Measurements from ENCODE around the gene BANP.
A peak's percentile ranks its signal among the peaks of the same experiment; 100 is the strongest.
"Not testable (repeated sequence)": the region's sequence is repeated elsewhere in the genome, so short reads cannot be mapped to it uniquely, and the experiment has no call there.

Gene BANP

GRCh38 chr16:88053479-88053878 lies 102.2 kb downstream of the BANP start:
- H3K9me3 ChIP-seq (ENCODE audit: control insufficient read depth, insufficient read depth, low read depth, low read length); POLR2A ChIA-PET; H3K4me1 ChIP-seq (ENCODE audit: control insufficient read depth, insufficient read depth, low read length); CTCF ChIA-PET; H3K27ac ChIP-seq (ENCODE audit: extremely low read depth, low read depth, low read length); H3K4me3 ChIP-seq (ENCODE audit: low read depth, low read length): not testable (repeated sequence)
- TF ChIP-seq ZNF513 (tag by site-specific recombination; IDR thresholded peaks at IDR 0.05): peak; percentile 64; the same call in 1 of the 2 replicates
- H3K36me3 ChIP-seq (ENCODE audit: control insufficient read depth in 2 of 2, insufficient read depth in 1 of 2, low read length in 2 of 2): peaks cover 7 to 41% of the 10 kb centered on the region in 2 experiments; a peak in 2 of 3 replicates

GRCh38 chr16:88055356-88055755 lies 104.1 kb downstream of the BANP start:
- no peak for TF ChIP-seq ZNF610 (tag by site-specific recombination; IDR thresholded peaks at IDR 0.05; ENCODE audit: borderline replicate concordance)
- no peak for TF ChIP-seq ZNF488 (tag by site-specific recombination; IDR thresholded peaks at IDR 0.05)
- no peak for TF ChIP-seq ZNF560 (tag by site-specific recombination; IDR thresholded peaks at IDR 0.05; ENCODE audit: borderline replicate concordance)
- TF ChIP-seq ZBTB7A (tag by site-specific recombination; IDR thresholded peaks at IDR 0.05; ENCODE audit: low read depth): no peak
- TF ChIP-seq ZNF558 (tag by site-specific recombination; IDR thresholded peaks at IDR 0.05): no peak
- TF ChIP-seq ZBTB20 (tag by site-specific recombination; IDR thresholded peaks at IDR 0.05): no peak
- TF ChIP-seq PRDM6 (tag by site-specific recombination; IDR thresholded peaks at IDR 0.05): no peak
- no peak for TF ChIP-seq ZNF768 (tag by site-specific recombination; IDR thresholded peaks at IDR 0.05)
- no peak for TF ChIP-seq TCF7L2 (IDR thresholded peaks at IDR 0.05; ENCODE audit: borderline replicate concordance, low read depth, low read length)
- no peak for TF ChIP-seq GLI2 (tag by site-specific recombination; IDR thresholded peaks at IDR 0.05; ENCODE audit: borderline replicate concordance, low read depth)
- TF ChIP-seq ZNF785 (tag by site-specific recombination; IDR thresholded peaks at IDR 0.05): no peak
- no peak for TF ChIP-seq ZNF112 (tag by site-specific recombination; IDR thresholded peaks at IDR 0.05)
- TF ChIP-seq BCL11A (tag by site-specific recombination; IDR thresholded peaks at IDR 0.05; ENCODE audit: low read depth): no peak
- ChIA-PET POLR2A (no interaction called here), CTCF (no interaction called here)

GRCh38 chr16:88056212-88056611 lies 105.0 kb downstream of the BANP start:
- no peak overlapping the region for H3K27ac ChIP-seq (ENCODE audit: extremely low read depth, low read depth, low read length)
- POLR2A ChIA-PET: no interaction called here

More at GRCh38 chr16:88055356-88055755, 104.1 kb downstream of the BANP start:
- H3K4me3 ChIP-seq (ENCODE audit: low read depth, low read length): no peak overlapping the region
- no peak overlapping the region for H3K27ac ChIP-seq (ENCODE audit: extremely low read depth, low read depth, low read length)
- H3K36me3 ChIP-seq (ENCODE audit: control insufficient read depth in 2 of 2, insufficient read depth in 1 of 2, low read length in 2 of 2): peaks cover 7 to 36% of the 10 kb centered on the region in 2 experiments; a peak in 2 of 3 replicates
- no peaks in the 10 kb centered on the region for H3K9me3 ChIP-seq (ENCODE audit: control insufficient read depth, insufficient read depth, low read depth, low read length)
- no peaks in the 10 kb centered on the region for H3K4me1 ChIP-seq (ENCODE audit: control insufficient read depth, insufficient read depth, low read length)

More at GRCh38 chr16:88056212-88056611, 105.0 kb downstream of the BANP start:
- Histone ChIP-seq H3K4me1 (ENCODE audit: control insufficient read depth, insufficient read depth, low read length) (no peaks in the 10 kb centered on the region), H3K36me3 (ENCODE audit: control insufficient read depth in 2 of 2, insufficient read depth in 1 of 2, low read length in 2 of 2) (peaks cover 7 to 37% of the 10 kb centered on the region in 2 experiments; a peak in 2 of 3 replicates), H3K4me3 (ENCODE audit: low read depth, low read length) (no peak overlapping the region), H3K9me3 (ENCODE audit: control insufficient read depth, insufficient read depth, low read depth, low read length) (no peaks in the 10 kb centered on the region)
- CTCF ChIA-PET: no interaction called here
- TF ChIP-seq ZNF155 (tag by site-specific recombination; IDR thresholded peaks at IDR 0.05) (no peak), ELK4 (IDR thresholded peaks at IDR 0.05; ENCODE audit: borderline replicate concordance, low read depth, low read length) (no peak), ZNF19 (tag by site-specific recombination; IDR thresholded peaks at IDR 0.05; ENCODE audit: low read depth) (no peak), ZNF596 (tag by site-specific recombination; IDR thresholded peaks at IDR 0.05) (no peak), ZBTB20 (tag by site-specific recombination; IDR thresholded peaks at IDR 0.05) (no peak), ZNF654 (tag by site-specific recombination; IDR thresholded peaks at IDR 0.05; ENCODE audit: low read depth) (no peak), BCL6B (tag by site-specific recombination; IDR thresholded peaks at IDR 0.05) (no peak), ZNF660 (tag by site-specific recombination; IDR thresholded peaks at IDR 0.05) (no peak), SETDB1 (IDR thresholded peaks at IDR 0.05; ENCODE audit: insufficient read length, low read length) (no peak), ZBTB17 (tag by site-specific recombination; IDR thresholded peaks at IDR 0.05) (no peak), ZNF214 (tag by site-specific recombination; IDR thresholded peaks at IDR 0.05; ENCODE audit: borderline replicate concordance) (no peak)
